ENCODE data around the gene CELA3A.
A peak's percentile ranks its signal among the peaks of the same experiment; 100 is the strongest.
"Not testable (repeated sequence)": the region's sequence is repeated elsewhere in the genome, so short reads cannot be mapped to it uniquely, and the experiment has no call there.

CELA3A gene

GRCh38 chr1:21982122-21982521 is 19.3 kb upstream of the CELA3A start:
- DNase-seq: not testable (repeated sequence)

- DNase-seq: not testable (repeated sequence)
These were observed 17.9 kb upstream of the CELA3A start for GRCh38 chr1:21983539-21983938.

- not testable (repeated sequence) for DNase-seq
These were observed 15.6 kb upstream of the CELA3A start for GRCh38 chr1:21985893-21986292.

- not testable (repeated sequence) for DNase-seq
These were observed 15.1 kb upstream of the CELA3A start for GRCh38 chr1:21986386-21986785.

- DNase-seq: not testable (repeated sequence)
These were observed 11.6 kb upstream of the CELA3A start for GRCh38 chr1:21989672-21990393.

- DNase-seq: not testable (repeated sequence)
These were observed 9.3 kb upstream of the CELA3A start for GRCh38 chr1:21992186-21992585.

GRCh38 chr1:21994716-21995115 is 6.7 kb upstream of the CELA3A start:
- DNase-seq: not testable (repeated sequence)

- not testable (repeated sequence) for DNase-seq
These were observed 4.8 kb upstream of the CELA3A start for GRCh38 chr1:21996663-21996970.

GRCh38 chr1:21997891-21998623 is 3.4 kb upstream of the CELA3A start:
- not testable (repeated sequence) for DNase-seq

- not testable (repeated sequence) for DNase-seq
These were observed 2.7 kb upstream of the CELA3A start for GRCh38 chr1:21998624-21999294.

GRCh38 chr1:21999645-22000044 is 1.8 kb upstream of the CELA3A start:
- not testable (repeated sequence) for DNase-seq

GRCh38 chr1:22002461-22002860 is 1.0 kb downstream of the CELA3A start:
- DNase-seq: not testable (repeated sequence)

- DNase-seq: not testable (repeated sequence)
These were observed 1.4 kb downstream of the CELA3A start for GRCh38 chr1:22002875-22003274.

GRCh38 chr1:22003959-22004358 is 2.5 kb downstream of the CELA3A start:
- DNase-seq: not testable (repeated sequence)

- peak; percentile 14 to 15 for DNase-seq
These were observed 4.0 kb downstream of the CELA3A start for GRCh38 chr1:22005261-22006149.

- DNase-seq: not testable (repeated sequence)
These were observed 5.3 kb downstream of the CELA3A start for GRCh38 chr1:22006736-22007135.

- DNase-seq: not testable (repeated sequence)
These were observed 5.8 kb downstream of the CELA3A start for GRCh38 chr1:22007262-22007661.

- not testable (repeated sequence) for DNase-seq
These were observed 8.1 kb downstream of the CELA3A start for GRCh38 chr1:22009566-22009965.

- not testable (repeated sequence) for DNase-seq
These were observed 11.3 kb downstream of the CELA3A start for GRCh38 chr1:22012752-22013151.

- DNase-seq: not testable (repeated sequence)
These were observed 13.2 kb downstream of the CELA3A start for GRCh38 chr1:22014575-22015206.

- DNase-seq: peak; percentile 24 to 33
These were observed 17.4 kb downstream of the CELA3A start for GRCh38 chr1:22018583-22019559.

Data from NCI-H446 (cell line).